ENCODE measurements around the gene LPGAT1.
"Not testable (repeated sequence)": the region's sequence is repeated elsewhere in the genome, so short reads cannot be mapped to it uniquely, and the experiment has no call there.

Gene LPGAT1

GRCh38 chr1:211734359-211734758, 96.2 kb downstream of the LPGAT1 start:
- DNase-seq: no peak

GRCh38 chr1:211732293-211732980, 98.1 kb downstream of the LPGAT1 start:
- no peak for DNase-seq

- DNase-seq: no peak
Observed at GRCh38 chr1:211731456-211732292, 98.9 kb downstream of the LPGAT1 start.

GRCh38 chr1:211730347-211730746, 100.2 kb downstream of the LPGAT1 start:
- no peak for DNase-seq

GRCh38 chr1:211729238-211729637, 101.3 kb downstream of the LPGAT1 start:
- no peak for DNase-seq

GRCh38 chr1:211726467-211726995, 104.0 kb downstream of the LPGAT1 start:
- DNase-seq: no peak

- DNase-seq: no peak
Observed at GRCh38 chr1:211724687-211725196, 105.8 kb downstream of the LPGAT1 start.

GRCh38 chr1:211723273-211723672, 107.3 kb downstream of the LPGAT1 start:
- no peak for DNase-seq

GRCh38 chr1:211722277-211723175, 108.0 kb downstream of the LPGAT1 start:
- DNase-seq: no peak

GRCh38 chr1:211716555-211716954, 114.0 kb downstream of the LPGAT1 start:
- not testable (repeated sequence) for DNase-seq

- no peak for DNase-seq
Observed at GRCh38 chr1:211715971-211716370, 114.6 kb downstream of the LPGAT1 start.

- no peak for DNase-seq
Observed at GRCh38 chr1:211714154-211714553, 116.4 kb downstream of the LPGAT1 start.

GRCh38 chr1:211713231-211713630, 117.3 kb downstream of the LPGAT1 start:
- no peak for DNase-seq

GRCh38 chr1:211711315-211711705, 119.3 kb downstream of the LPGAT1 start:
- DNase-seq: no peak

- DNase-seq: no peak
Observed at GRCh38 chr1:211710566-211711314, 119.8 kb downstream of the LPGAT1 start.

- no peak for DNase-seq
Observed at GRCh38 chr1:211708926-211709325, 121.6 kb downstream of the LPGAT1 start.

- no peak for DNase-seq
Observed at GRCh38 chr1:211708006-211708405, 122.6 kb downstream of the LPGAT1 start.

- DNase-seq: no peak
Observed at GRCh38 chr1:211705467-211706091, 125.0 kb downstream of the LPGAT1 start.

GRCh38 chr1:211704543-211704942, 126.0 kb downstream of the LPGAT1 start:
- no peak for DNase-seq

- no peak for DNase-seq
Observed at GRCh38 chr1:211703812-211704537, 126.6 kb downstream of the LPGAT1 start.

- no peak for DNase-seq
Observed at GRCh38 chr1:211701733-211702132, 128.8 kb downstream of the LPGAT1 start.

All from DMS 273 treated with DMSO at 0.1 percent for 48 hours (cell line).